ENCODE measurements around the gene ZSWIM4.

- TF ChIP-seq CTCF (IDR thresholded peaks at IDR 0.05; ENCODE audit: low read depth, low read length) = no peak
- no peak for TF ChIP-seq POLR2A (IDR thresholded peaks at IDR 0.05; ENCODE audit: extremely low read depth, insufficient read length)
Measured at GRCh38 chr19:13868663-13869062, 73.4 kb downstream of the ZSWIM4 start.
